PFSK-1 (cell line): ENCODE measurements around the gene MYOF.

Source experiments
- FOXP2 ChIP-seq: optimal IDR thresholded peaks from 2 replicates; pipeline ENCODE3; 2011; ENCODE audit warnings: borderline replicate concordance, control low read depth, inconsistent platforms; ENCODE audit not compliant: insufficient read depth; ENCODE audit errors: extremely low read length, extremely low read depth
- POLR2AphosphoS5 ChIP-seq: IDR thresholded peaks from 2 replicates; pipeline ENCODE4 v1.6.1; 2012; ENCODE audit warnings: low read depth, mild to moderate bottlenecking, control low read depth, low read length, moderate library complexity
- SIN3A ChIP-seq: IDR thresholded peaks from 2 replicates; pipeline ENCODE4 v1.6.1; 2012; ENCODE audit warnings: mild to moderate bottlenecking, low read length, moderate library complexity, borderline replicate concordance; ENCODE audit not compliant: insufficient read depth
- TAF1 ChIP-seq: IDR thresholded peaks from 2 replicates; pipeline ENCODE4 v1.6.1; 2012; ENCODE audit warnings: low read length, control low read depth, borderline replicate concordance; ENCODE audit not compliant: insufficient read depth
- TF ChIP-seq, protein P1 (sequence below), 2 experiments: IDR thresholded peaks; 2 replicates each; pipeline versions ENCODE4 v1.6.1 to v1.8.0; 2011 to 2012; ENCODE audit warnings: low read depth in 2 of 2, low read length in 2 of 2, control low read depth in 1 of 2, inconsistent platforms in 1 of 2, mild to moderate bottlenecking in 1 of 2, moderate library complexity in 1 of 2; ENCODE audit not compliant: insufficient read depth in 1 of 2

DNA sequence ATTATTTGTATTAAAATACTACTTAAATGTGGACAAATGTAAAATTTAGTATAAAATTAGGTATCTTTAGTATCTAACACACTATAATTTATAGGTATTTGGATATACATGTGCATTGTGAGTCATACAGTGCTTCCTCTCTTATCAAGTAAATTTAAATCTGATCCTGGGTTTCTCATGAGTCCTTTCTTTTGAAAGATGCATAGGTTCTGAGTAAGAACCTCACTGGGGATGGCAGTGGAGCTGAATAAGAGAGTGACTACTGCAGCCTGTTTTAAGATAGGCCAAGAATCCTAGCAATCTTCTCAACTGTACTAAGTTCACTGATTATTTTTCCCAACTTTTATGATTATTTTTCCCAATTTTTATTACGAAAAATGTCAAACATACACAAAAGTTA, 30.4 kb upstream of the MYOF start:
- TF ChIP-seq, protein P1, sequence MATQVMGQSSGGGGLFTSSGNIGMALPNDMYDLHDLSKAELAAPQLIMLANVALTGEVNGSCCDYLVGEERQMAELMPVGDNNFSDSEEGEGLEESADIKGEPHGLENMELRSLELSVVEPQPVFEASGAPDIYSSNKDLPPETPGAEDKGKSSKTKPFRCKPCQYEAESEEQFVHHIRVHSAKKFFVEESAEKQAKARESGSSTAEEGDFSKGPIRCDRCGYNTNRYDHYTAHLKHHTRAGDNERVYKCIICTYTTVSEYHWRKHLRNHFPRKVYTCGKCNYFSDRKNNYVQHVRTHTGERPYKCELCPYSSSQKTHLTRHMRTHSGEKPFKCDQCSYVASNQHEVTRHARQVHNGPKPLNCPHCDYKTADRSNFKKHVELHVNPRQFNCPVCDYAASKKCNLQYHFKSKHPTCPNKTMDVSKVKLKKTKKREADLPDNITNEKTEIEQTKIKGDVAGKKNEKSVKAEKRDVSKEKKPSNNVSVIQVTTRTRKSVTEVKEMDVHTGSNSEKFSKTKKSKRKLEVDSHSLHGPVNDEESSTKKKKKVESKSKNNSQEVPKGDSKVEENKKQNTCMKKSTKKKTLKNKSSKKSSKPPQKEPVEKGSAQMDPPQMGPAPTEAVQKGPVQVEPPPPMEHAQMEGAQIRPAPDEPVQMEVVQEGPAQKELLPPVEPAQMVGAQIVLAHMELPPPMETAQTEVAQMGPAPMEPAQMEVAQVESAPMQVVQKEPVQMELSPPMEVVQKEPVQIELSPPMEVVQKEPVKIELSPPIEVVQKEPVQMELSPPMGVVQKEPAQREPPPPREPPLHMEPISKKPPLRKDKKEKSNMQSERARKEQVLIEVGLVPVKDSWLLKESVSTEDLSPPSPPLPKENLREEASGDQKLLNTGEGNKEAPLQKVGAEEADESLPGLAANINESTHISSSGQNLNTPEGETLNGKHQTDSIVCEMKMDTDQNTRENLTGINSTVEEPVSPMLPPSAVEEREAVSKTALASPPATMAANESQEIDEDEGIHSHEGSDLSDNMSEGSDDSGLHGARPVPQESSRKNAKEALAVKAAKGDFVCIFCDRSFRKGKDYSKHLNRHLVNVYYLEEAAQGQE (IDR thresholded peaks at IDR 0.05; ENCODE audit: insufficient read depth in 1 of 2, low read depth in 2 of 2, low read length in 2 of 2): no peak
- TF ChIP-seq POLR2AphosphoS5: no peak
- TF ChIP-seq TAF1: no peak
- no peak for TF ChIP-seq FOXP2
- TF ChIP-seq SIN3A: no peak
